Gastroesophageal sphincter (tissue), 3 donors: Measurements from ENCODE around the gene TMCO4.

Experiments
- CTCF ChIP-seq, 4 experiments: fragments of 200-600 bp in 2 of 4; fragments of 450-650 bp in 2 of 4; sonication (generic) in 1 of 4; IDR thresholded peaks; one replicate each; pipeline ENCODE4 v1.5.1; 2017 to 2019; ENCODE audit warnings: antibody characterized with exemption in 4 of 4, mild to moderate bottlenecking in 2 of 4, moderate library complexity in 2 of 4
- POLR2A ChIP-seq, 2 donors: fragments of 450-650 bp; IDR thresholded peaks; one replicate each; pipeline ENCODE4 v1.6.1; 2017; ENCODE audit warnings: antibody characterized with exemption in 2 of 2, mild to moderate bottlenecking in 2 of 2, moderate library complexity in 1 of 2
- POLR2AphosphoS5 ChIP-seq: sonication (generic); formaldehyde crosslinking; IDR thresholded peaks from one replicate; pipeline ENCODE4 v1.6.1; 2017; ENCODE audit warnings: antibody characterized with exemption

DNA sequence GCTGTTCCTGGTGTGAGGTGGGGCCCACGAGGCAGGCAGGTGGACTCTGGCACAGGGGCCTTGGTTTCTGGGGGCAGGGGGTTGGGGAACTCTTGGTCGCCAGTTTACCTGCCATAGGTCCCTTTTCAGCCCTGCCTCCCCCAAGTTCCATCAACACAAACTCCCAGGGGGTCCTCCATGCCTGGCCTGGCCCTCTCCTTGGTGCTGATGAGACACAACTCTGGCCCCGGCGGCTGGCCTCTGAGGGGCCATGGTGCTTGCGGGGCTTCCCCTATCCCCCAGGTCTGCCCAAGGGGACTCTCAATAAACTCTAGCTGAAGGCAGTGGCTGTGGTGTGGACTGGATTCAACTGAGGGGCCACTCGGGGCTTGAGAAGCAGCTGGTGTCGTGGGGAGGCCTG, 119.1 kb downstream of the TMCO4 start:
- TF ChIP-seq POLR2A (IDR thresholded peaks at IDR 0.05) = no peak
- no peak for TF ChIP-seq CTCF (IDR thresholded peaks at IDR 0.05)
- no peak for TF ChIP-seq POLR2AphosphoS5
